NCI-H1694 treated with DMSO at 0.1 percent for 48 hours (cell line): Measurements from ENCODE around the gene ELL.
A peak's percentile ranks its signal among the peaks of the same experiment; 100 is the strongest.

Experiments used
- DNase-seq: peaks from one replicate; lab custom pipeline; 2025; lab: John Stamatoyannopoulos, UW

Gene ELL

DNA sequence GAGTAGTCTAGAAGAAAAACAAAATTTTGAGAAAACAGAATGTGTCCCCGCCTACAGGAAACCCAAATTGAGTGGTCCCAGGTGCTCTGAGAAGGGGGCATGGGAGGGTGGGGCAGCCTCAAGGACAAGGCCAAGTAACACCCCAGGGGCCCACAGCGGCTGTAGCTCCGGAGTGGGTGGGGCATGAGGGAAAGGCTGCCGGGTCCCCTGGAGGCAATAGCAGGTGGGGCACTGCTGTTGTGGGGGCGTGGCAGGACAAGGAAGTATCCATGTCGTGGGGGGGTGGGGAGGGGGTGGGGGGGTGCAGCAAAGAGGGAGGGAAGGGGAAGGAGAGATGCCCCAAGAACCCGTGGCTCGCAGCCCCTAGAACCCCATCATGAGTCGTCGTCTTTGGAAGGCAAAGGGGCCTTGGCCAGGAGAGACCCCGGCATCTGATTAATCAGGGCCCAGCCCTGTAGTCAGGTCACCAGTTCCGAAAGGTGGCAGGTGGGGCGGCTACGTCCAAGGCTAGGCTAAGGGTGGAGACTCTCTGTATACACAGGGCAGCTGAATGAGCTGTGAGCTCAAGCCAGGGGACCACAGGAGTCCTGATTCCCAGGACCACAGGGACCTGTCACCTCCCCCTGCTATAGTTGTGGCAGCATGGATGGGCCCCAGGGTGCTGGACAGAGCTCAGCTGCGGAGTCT lies 76.5 kb downstream of the ELL start:
- no peak for DNase-seq

DNA sequence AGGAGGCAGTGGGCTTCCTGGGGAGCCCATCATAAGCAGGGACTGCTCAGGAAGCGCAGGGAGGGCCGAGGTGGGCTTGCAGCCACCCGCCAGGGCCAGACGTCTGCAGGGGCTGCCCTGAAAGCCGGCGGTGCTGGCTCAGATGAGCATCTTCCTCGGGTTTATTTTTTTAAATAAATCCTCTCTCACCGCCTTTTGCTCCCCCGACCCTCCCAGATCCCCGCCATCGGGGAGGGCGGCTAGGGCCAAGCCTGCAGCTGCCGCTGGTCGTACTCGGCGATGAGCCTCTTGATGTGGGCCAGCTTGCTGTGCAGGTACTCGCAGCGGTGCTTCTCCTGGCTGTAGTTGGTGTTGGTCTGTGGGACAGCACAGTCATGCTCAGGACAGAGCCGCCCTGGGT lies 77.4 kb downstream of the ELL start:
- no peak for DNase-seq

DNA sequence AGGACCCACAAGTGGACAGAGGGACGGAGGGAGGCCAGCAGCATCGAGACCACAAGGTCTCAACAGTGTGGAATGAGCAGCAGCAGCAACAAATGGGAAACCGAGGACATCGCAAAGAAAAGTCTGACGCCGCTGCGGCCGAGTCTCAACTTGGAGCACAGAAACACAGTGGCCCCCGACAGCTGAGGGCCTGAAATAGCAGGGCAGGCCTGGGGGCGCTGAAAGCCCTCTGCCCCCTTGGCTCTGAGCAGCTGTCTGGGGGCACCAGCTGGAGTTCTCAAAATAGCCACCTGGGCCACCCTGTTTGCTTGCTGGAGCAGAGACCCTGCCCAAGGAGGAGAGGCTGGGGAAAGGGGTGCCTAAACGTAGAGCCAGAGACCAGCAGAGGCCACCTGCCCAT lies 78.0 kb downstream of the ELL start:
- DNase-seq = no peak

DNA sequence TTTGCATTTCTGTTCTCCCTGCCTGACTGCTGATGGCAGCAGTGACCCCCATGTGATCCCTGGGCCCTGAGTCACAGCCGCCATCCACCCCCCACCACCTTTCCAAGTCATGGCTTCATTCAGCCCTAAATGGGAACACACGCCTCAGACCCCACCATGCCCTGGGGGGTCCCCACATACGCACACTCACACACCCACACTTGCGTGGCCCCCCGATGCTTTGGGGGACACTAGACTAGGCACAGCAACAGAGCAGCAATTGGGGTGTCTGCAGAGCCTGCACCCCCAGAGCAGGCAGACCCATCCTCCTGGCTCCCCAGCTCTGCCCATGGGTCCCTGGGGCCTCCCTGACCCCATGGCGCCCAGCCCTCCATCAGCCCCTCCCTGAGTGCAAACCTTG lies 78.5 kb downstream of the ELL start:
- DNase-seq = no peak

DNA sequence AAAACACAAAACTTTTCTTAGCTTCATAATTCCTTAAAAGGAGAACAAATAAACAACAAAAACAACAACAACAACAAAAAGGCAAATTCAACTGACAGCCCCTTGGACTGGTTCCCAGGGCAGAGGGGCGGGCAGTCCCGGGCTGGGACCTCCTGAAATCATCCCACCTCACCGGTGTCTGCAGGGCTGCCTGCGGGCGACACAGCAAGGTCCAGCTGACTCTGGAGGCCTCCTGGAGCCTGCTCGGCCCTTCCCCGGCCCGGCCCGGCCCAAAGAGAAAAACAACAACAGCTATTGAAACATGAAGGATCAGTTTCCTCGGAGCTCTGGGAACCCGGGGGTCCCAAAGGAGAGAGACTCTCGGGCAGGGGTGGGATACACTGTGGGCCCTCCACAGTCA lies 78.9 kb downstream of the ELL start:
- no peak for DNase-seq

DNA sequence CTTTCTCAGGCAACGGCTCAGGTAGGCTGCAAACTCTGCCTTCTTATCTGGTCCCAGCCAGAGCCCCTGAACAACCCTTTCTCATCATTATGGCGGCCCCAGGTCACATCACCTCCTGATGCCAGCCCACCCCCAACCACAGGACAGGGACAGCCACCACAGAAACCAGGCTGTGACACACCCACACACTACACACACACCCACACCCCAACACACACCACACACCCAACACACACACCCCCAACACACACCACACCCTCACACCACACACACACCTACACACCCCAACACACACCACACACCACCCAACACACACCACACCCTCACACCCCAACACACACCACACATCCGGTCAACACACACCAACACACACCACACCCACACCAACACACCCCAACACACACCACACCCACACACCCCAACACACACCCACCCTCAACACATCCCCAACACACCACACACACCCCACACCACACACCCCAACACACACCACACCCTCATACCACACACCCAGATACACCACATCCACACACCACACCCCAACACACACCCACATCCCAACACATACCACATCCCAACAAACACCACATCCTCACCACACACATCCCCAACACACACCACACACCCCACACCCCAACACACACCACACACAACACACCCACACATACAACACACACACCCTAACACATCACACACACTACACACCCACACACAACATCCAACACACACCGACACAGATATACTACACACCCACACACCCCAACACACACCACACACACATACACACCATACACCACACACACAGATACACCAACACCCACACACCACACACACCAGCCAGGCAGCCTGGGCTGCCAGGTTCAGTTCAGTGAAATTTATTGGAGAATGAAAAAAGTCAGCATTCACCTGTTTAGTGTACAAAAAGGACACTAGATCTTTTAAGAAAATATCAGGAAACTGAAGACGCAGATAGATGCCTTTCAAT lies 79.8 kb downstream of the ELL start:
- DNase-seq = no peak

DNA sequence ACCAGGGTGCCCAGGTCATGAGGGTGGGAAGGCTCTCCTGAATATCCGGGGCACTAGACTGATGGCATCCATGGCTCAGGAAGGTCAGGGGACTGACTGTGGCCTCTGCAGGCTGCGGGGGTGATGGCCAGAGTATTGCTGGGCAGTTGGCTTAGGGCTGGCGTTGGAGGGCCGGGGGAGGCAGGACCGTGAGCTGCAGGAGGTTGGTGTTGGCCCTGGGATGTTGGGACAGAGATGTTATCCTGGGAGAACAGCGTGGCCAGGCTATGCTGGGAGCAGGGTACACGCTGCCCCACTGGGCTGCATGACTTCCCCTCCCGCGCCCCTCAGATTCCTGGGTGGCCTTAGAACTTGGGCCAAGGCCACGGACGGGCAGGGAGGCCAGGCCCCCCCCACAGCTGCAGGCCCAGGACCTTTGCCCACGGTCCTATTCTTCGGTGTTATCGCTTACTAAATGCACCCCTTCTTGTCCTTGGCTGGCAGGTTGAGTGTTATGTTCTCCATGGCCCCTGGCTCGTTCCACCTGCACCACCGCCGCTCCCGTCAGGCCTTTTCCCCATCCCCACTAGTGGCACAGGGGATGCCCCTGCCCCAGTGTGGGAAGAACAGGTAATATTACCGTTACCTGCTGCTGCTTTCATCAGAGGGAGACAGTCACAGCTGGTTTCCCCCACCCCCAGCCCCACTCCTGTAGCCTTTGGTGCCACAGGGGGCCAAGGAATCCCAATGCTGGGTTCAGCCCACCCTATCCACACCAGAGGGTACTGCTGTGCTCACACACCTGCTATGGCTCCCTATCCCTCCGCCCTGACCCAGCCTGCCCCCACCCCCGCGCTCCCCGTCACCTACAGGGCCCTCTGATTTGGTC lies 80.7 kb downstream of the ELL start:
- DNase-seq = no peak

DNA sequence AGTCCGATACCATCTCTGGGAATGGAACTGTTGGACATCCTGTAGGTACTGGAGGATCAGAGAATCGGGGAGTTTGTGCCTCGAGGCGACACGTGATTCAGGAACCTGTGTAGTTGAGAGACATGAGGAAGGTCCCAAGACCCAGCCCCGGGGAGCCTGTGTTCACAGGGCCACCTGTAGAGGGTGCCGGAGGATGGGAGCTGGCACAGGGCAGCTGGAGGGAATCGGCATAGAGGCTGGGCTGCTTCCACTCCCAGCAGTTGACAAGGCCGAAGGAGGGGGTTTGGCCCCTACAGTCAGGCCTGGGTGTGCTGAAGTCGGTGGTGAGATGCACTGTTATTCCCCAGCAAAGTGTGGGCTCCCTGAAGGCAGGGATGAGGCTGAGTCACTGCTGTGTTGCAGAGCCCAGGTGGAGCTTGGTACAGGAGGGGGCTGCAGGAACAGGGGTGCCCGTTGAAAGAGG lies 81.4 kb downstream of the ELL start:
- DNase-seq = peak; percentile 12

DNA sequence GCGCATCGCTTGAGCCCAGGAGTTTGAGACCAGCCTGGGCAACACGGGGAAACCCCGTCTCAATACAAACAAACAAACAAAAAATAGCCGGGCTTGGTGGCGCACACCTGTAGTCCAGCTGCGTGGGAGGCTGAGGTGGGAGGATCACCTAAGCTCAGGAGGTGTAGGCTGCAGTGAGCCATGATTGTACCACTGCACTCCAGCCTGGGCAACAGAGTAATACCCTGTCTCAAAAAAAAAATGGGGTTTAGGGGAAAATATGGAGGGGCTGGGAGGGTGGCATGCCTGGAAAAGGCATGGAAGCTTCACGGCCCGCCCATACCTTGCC lies 82.0 kb downstream of the ELL start:
- DNase-seq = no peak

DNA sequence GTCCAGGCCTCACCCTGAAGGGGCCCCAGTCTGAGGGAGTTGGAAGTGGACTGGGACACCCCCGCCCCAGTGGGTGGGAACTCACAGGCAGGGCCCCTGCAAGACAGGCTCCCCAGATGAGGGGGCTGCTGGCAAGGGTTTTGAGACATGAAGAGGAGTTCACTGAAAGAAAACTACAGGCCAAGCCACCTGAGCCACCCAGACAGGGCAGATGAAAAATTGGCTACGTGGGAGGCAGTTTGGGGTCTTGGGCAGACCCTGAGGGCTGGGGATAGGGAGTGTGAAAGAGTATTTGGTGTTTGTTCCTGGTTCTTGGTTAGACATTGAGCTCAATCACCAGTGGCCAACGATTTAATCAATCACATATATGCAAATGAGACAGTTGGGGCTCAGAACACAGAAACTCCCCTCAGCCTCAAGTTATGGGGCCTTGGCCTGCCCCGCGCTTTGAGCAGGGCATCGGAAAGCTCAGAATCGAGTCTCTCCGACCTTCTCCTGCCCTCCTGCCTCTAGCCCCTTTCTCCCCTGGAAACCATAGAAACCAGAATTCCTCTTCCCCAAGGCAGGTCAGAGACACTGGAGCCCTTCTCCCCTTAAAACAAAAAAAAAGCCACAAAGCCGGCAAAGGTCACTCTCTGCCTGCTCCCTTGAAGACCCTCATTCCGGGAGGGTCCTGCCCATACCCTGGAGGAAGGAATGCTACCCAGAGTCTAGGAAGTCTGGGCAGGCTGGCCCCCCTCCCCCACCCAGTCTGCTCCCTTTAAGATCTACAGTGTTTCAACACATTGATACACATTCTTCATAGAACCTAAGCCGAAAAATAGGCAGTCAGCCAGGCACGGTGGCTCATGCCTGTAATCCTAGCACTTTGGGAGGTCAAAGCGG lies 82.6 kb downstream of the ELL start:
- no peak for DNase-seq

DNA sequence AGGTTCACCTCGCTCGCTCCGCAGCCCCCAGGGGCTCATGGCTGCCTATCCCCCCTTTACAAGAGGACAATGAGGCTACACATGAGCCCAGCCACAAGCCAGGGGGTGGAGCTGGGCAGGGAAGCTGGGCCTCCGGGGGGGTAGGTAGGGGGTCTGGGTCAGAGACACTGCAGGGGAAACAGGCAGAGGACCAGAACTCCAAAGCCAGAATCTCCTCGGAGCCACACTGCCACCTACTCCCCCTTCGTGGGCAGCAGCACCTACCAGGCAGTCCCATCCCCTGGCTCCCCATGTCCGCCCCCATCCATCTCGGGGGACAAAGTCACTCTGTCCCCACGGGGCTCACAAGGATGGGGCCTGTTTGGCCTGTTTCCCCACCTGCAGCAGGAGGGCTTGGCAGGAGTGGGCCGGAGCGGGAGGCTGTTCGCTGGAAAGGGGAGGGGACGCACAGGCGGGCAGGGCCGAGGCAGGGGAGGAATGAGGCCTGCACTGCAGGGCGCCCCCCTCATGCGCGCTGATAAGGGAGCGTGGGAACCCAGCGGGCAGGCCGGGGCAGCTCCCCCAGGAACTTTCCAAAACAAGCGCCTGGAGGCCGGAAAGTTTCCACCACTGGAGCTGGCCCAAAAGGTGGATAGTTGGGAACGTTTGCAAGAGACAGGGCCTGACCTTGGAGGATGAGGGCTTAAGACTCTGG lies 83.4 kb downstream of the ELL start:
- no peak for DNase-seq

DNA sequence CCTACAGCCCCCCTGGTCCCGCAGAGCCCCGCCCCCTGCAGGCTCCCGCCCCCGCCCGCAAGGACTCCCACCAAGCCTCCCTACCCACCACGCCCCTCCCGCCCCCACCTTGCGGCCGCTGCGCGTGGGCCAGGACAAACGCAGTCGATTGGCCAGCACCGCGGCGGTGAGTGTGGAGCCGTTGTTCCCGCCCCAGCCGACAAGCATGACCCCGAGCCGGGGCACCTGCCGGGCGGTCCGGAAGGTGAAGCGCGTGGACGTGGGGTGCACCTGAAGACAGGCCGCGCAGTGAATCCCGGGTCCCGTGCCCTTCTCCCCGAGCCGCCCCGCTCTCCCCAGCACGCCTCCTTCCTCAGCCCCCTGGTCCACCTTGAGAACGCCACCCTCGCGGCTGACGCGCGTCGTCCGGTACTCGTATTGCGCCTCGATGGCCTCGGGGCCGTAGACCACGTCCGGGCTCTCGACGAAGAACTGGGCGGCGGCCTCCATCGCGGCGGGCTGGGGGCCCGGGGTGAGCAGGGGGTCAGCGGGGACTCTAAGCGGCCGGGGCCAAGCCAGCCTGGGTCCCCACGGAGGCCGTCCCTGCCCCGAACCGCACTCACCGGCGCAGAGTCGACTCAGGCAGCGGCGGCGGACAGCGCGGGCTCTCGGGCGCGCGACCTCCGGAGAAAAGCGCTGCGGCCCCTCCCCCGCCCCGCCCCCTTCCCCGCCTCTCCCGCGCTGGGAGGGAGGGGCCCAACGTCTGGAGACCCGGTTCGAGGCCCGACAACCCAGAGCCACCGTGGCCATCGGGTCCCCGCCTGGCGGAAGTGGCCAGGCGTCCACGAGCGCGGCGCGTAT lies 84.2 kb downstream of the ELL start, which contains the start of gene ISYNA1:
ISYNA1 (minus strand) TSS at position 643 of the 840 bp plus-strand sequence; CDS start at position 489, 154 bp downstream.
- no peak for DNase-seq

DNA sequence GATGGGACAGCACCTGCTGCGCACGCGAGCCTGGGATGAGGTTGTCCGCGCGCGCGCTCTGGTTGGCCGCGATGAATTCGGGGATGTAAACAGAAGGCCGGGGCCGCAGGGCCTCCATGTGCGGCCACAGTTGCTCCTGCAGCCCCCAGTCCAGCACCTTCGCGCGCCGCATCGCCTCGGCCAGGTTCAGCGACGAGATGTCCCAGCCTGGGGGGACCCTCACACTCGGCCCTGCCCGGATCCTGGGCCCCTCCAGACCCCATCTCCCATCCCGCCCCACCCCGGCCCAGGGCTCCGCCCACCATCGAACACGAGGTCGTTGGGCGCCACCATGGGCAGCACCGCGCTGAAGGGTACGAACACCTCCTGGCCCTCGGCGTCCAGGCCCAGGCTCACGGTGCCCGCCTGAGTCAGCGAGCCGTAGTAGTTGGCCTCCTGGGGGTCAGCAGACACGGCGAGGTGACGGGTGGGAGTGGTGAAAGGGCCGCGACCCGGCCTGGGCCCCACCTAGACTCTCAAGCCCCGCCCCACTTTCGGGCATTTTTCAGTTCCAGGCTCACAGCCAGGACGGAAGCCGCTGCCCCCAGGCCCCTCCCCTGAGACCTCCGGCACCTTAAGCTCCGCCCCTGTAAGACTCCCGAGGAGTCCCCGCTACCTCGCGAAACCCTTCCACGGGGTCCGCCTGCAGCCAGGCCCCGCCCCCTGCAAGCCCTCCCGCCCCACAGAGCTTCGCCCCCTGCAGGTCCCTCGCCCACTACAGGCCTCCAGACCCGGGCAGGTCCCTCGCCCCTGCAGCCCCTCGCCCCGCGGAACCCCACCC lies 85.0 kb downstream of the ELL start:
- peak; percentile 44 for DNase-seq

DNA sequence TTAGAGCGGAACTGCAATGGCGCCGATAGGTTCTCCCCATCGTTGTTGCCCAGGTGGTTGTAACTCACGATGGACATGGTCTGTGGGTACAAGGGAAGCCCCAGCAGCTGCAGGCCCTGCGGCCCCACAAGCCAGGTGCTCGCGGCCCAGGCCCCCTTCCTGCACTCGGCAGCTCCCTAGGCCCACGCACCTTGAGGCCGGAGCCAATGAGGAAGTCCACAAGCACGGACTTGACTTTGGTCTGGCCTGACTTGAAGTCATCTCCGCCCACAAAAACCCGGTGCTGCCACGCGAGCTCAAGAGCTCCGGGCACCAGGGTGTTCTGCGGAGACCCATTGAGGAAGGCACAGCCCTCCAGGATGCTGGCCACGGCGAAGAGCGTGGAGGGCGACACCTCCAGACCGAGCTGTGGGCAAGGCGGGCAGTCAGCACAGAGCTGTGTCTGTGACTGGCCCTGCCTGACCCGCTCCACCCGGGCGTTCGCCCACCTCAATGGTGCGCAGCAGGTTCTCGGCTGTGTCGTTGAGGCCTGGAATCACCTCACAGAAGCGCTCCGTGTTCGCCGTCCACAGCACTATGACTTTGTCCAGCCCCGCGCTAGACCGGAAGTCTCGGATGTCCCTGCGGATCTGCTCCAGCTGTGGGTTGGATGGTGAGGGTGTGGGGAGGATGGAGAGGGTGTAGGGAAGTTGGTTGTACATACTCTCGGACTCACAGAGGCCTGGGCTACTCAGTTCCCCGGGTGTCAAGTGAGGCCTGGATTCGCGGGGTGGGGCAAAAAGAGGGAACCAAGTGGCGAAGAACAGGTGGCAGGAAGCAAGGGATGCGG lies 85.8 kb downstream of the ELL start:
- DNase-seq = no peak

DNA sequence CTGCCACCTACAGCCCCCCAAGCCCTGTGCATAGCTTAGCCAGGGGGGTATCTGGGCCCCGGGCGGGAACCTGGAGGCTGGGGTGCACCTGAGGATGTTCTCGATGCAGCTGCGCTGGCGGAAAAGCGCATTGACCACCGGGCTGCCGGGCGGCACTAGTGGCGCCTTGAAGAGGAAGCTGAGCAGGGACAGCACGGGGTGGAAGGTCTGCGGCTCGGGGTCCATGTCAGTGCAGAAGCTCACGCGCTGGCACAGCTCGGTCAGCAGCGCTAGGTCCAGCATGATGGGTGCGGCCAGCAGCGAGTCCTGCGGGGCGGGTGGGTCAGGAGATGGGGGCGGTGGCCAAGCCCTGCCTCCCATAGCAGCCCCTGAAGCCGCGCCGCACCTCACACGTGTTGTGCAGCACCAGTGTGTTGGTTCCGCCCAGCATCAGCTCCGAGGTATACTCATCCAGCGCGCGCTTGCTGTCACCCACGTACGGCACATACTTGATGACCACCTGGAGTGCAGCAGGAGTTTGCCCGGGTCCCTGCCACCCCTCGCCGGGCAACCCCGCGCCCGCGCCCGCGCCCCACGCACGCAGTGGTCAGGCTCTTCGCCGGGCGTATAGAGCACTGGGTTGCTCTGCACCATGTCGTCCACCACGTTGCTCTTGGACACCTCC lies 86.6 kb downstream of the ELL start:
- no peak for DNase-seq

DNA sequence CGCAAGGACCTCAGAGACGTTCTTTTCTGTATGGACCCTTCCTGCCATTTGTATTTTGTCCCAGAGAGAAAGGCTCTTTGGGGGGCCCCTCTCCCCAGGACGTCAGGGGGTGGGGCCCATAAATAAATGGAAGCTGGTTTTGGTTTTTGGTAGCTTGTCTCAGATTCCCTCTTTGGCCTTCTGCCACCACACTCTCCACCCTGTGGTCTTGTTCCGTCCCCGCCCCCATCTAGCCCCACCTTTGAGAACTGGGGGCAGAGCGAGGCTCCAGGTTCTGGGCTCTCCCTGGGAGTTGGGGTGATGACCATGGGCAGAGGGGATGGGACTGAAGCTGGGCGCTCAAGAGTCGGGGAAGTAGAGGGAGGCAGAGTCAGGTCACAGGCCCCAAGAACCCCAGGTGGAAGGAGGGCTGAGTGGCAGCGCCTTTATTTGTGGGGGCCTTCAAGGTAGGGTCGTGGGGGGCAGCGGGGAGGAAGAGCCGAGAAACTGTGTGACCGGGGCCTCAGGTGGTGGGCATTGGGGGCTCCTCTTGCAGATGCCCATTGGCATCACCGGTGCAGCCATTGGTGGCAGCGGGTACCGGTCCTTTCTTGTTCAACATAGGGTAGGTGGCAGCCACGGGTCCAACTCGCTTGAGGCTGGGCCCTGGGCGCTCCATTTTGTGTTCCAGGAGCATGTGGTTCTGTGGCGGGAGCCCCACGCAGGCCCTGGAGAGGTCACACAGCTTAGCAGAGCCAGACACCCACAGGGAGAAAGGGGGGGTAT lies 87.3 kb downstream of the ELL start:
- no peak for DNase-seq
